Hepatocyte (in vitro differentiated cells): ENCODE data around the gene CASR. TPM values are rescaled to one million over a fixed set of nuclear protein-coding genes. Genes with fewer than 3 reads are reported as not detected.

Experiments used
- DNase-seq: peaks from one replicate; pipeline ENCODE4 v3.0.0-alpha.2; 2016; ENCODE audit warnings: low spot score
- H2AFZ ChIP-seq: fragments of 200-600 bp; sonication (generic); 2 replicates; pipeline ENCODE4 v1.6.0; 2016; ENCODE audit warnings: antibody characterized with exemption, mild to moderate bottlenecking
- H3K27ac ChIP-seq: fragments of 200-600 bp; sonication (generic); 2 replicates; pipeline ENCODE4 v1.5.1; 2016; ENCODE audit warnings: mild to moderate bottlenecking
- H3K27me3 ChIP-seq: fragments of 200-600 bp; sonication (generic); 2 replicates; pipeline ENCODE4 v1.6.1; 2016
- H3K36me3 ChIP-seq: fragments of 200-600 bp; sonication (generic); replicated peaks from 2 replicates; pipeline ENCODE4 v1.5.1; 2016; ENCODE audit warnings: low read depth; ENCODE audit not compliant: insufficient read depth
- H3K4me1 ChIP-seq: fragments of 200-600 bp; sonication (generic); 2 replicates; pipeline ENCODE4 v1.5.1; 2016; ENCODE audit warnings: mild to moderate bottlenecking, moderate library complexity; ENCODE audit not compliant: insufficient read depth
- H3K4me2 ChIP-seq: fragments of 200-600 bp; sonication (generic); 2 replicates; pipeline ENCODE4 v1.6.0; 2016
- H3K4me3 ChIP-seq: fragments of 200-600 bp; sonication (generic); 2 replicates; pipeline ENCODE4 v1.5.1; 2016; ENCODE audit warnings: mild to moderate bottlenecking
- H3K79me2 ChIP-seq: fragments of 200-600 bp; sonication (generic); 2 replicates; pipeline ENCODE4 v1.6.0; 2017; ENCODE audit warnings: mild to moderate bottlenecking
- H3K9me2 ChIP-seq: fragments of 200-600 bp; sonication (generic); replicated peaks from 2 replicates; pipeline ENCODE4 v1.6.0; 2017; ENCODE audit warnings: mild to moderate bottlenecking; ENCODE audit not compliant: insufficient read depth
- H3K9me3 ChIP-seq: fragments of 200-600 bp; sonication (generic); 2 replicates; pipeline ENCODE4 v1.5.1; 2016; ENCODE audit warnings: low read depth, mild to moderate bottlenecking
- H4K20me1 ChIP-seq: fragments of 200-600 bp; sonication (generic); 2 replicates; pipeline ENCODE4 v1.6.0; 2016; ENCODE audit warnings: mild to moderate bottlenecking; ENCODE audit not compliant: insufficient read depth, poor library complexity, severe bottlenecking
- CTCF ChIP-seq: fragments of 200-600 bp; sonication (generic); IDR thresholded peaks from 2 replicates; pipeline ENCODE4 v1.5.1; 2016; ENCODE audit warnings: antibody characterized with exemption, mild to moderate bottlenecking; ENCODE audit not compliant: poor library complexity
- EZH2 ChIP-seq: fragments of 200-600 bp; sonication (generic); IDR thresholded peaks from 2 replicates; pipeline ENCODE4 v1.6.1; 2016; ENCODE audit warnings: antibody characterized with exemption, mild to moderate bottlenecking, borderline replicate concordance
- EZH2phosphoT487 ChIP-seq: fragments of 200-600 bp; sonication (generic); IDR thresholded peaks from one replicate; pipeline ENCODE4 v1.6.1; 2018; ENCODE audit warnings: antibody characterized with exemption, mild to moderate bottlenecking, low read depth, moderate library complexity; ENCODE audit not compliant: unreplicated experiment, severe bottlenecking
- WGBS: methylation state at CpG from one replicate; pipeline ENCODE4 v1.1.6; 2016; ENCODE audit warnings: low lambda C conversion rate; ENCODE audit errors: missing lambda C conversion rate; 5-methylcytosine and 5-hydroxymethylcytosine counted together
- polyA plus RNA-seq: library from polyadenylated mRNA; unstranded; fragments of >200 nt; fragmentation: Nextera tagmentation; extraction: Ambion mirVana; gene quantifications from 2 replicates; pipeline ENCODE4 v1.2.1, GENCODE V29; 2016
- total RNA-seq: library from RNA; depleted of rRNA; stranded (reverse); fragments of >200 nt; gene quantifications from 2 replicates; pipeline ENCODE4 v1.2.3, GENCODE V29; 2014

Gene CASR
- total and polyA plus RNA-seq, 2 experiments from 2014 or later: 0.18 to 0.37 TPM

DNA sequence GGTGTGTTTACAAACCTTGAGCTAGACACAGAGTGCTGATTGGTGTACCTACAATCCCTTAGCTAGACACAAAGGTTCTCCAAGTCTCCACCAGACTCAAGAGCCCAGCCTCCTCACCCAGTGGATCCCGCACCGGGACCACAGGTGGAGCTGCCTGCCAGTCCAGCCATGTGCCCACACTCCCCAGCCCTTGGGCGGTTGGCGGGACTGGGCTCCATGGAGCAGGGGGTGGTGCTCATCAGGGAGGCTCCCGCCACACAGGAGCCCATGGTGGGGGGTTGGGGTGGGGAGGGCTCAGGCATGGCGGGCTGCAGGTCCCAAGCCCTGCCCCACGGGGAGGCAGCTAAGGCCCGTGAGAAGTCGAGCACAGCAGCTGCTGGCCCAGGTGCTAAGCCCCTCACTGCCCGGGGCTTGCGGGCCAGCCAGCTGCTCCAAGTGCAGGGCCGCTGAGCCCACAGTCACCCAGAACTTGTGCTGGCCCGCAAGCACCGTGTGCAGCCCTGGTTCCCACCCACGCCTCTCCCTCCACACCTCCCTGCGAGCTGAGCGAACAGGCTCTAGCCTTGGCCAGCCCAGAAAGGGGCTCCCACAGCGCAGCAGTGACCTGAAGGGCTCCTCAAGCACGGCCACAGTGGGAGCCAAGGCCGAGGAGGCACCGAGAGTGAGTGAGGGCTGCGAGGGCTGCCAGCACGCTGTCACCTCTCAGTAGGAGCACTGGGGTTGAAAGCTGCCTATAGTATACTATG lies 43.7 kb downstream of the CASR start:
- peaks cover 3% of the 10 kb centered on the region for H3K27me3 ChIP-seq
- no peak overlapping the region for H3K4me2 ChIP-seq
- DNase-seq: no peak
- H3K79me2 ChIP-seq: no peaks in the 10 kb centered on the region
- H3K9me2 ChIP-seq: no peaks in the 10 kb centered on the region
- no peak overlapping the region for H2AFZ ChIP-seq
- H3K4me3 ChIP-seq: no peak overlapping the region
- WGBS: 93% methylated on average over 13 of the region's 23 CpGs
- TF ChIP-seq EZH2phosphoT487: no peak
- no peak for TF ChIP-seq EZH2
- H3K36me3 ChIP-seq: no peaks in the 10 kb centered on the region
- no peaks in the 10 kb centered on the region for H3K4me1 ChIP-seq
- no peaks in the 10 kb centered on the region for H4K20me1 ChIP-seq
- no peaks in the 10 kb centered on the region for H3K9me3 ChIP-seq
- no peak overlapping the region for H3K27ac ChIP-seq

DNA sequence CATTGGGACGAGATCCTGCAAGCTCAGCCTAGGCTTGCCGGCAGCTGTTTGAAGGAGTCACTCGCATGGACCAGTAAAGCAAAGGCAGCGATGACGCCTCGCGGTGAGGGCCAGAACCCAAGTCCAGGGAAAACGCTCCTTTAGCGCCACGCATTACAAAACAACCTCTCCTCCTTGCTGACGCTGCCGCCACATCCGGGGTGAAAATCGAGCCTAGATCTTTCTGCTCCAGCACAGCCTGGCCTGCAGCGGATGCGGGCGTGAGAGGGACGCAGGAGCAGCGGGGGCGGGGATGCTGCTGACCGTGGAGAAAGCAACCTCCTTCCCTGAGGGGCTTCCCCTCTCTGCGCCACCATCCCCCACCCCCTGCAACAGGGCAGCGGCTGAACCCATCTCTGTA lies 46.7 kb downstream of the CASR start:
- H3K27me3 ChIP-seq: peaks cover 11% of the 10 kb centered on the region
- no peak overlapping the region for H3K27ac ChIP-seq
- no peaks in the 10 kb centered on the region for H3K4me1 ChIP-seq
- H4K20me1 ChIP-seq: no peaks in the 10 kb centered on the region
- TF ChIP-seq EZH2 (no peak), EZH2phosphoT487 (no peak), CTCF (no peak)
- no peak for DNase-seq
- WGBS: 89% methylated on average over 19 of the region's 23 CpGs
- no peaks in the 10 kb centered on the region for H3K36me3 ChIP-seq
- no peaks in the 10 kb centered on the region for H3K9me2 ChIP-seq
- no peak overlapping the region for H3K4me3 ChIP-seq
- H3K4me2 ChIP-seq: no peak overlapping the region
- no peaks in the 10 kb centered on the region for H3K9me3 ChIP-seq
- no peak overlapping the region for H2AFZ ChIP-seq
- no peaks in the 10 kb centered on the region for H3K79me2 ChIP-seq

DNA sequence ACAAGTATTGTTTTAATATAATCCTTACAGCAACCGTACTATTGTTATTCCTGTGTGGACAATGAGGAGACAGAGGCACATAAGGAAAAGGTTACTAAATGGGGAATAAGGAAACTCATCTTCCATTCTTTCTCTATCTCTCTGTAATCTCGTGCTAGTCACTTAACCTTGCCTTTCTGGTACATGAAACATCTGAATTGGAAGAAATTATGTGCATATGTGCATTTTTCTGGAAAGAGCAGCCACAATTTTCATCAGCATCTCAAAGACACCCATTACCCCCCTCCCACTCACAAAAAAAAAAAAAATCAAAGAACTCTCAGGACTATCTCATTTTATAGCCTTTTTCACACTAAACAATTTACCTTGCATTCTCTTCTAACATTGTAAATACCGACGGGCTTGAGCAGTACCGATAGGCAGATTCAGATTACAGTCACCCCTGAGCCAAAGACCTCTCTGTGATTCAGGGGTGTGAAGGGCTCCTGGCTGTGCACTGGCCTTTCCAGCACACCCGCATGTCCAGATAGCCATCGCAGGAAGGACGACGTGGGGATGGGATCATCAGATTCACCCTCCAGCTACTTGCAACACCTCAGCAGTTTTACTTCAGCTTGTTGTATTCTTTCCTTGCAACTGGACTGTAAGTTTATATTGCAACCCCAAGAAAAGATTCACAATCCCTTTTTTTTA lies 48.1 kb downstream of the CASR start:
- Histone ChIP-seq H3K4me2 (no peak overlapping the region), H3K79me2 (no peaks in the 10 kb centered on the region), H3K9me3 (no peaks in the 10 kb centered on the region), H3K36me3 (no peaks in the 10 kb centered on the region), H3K4me1 (no peaks in the 10 kb centered on the region), H4K20me1 (no peaks in the 10 kb centered on the region), H3K4me3 (no peak overlapping the region), H3K27me3 (peaks cover 13% of the 10 kb centered on the region), H2AFZ (no peak overlapping the region), H3K27ac (no peak overlapping the region), H3K9me2 (no peaks in the 10 kb centered on the region)
- TF ChIP-seq CTCF: no peak
- no peak for TF ChIP-seq EZH2
- no peak for TF ChIP-seq EZH2phosphoT487
- DNase-seq: no peak
- WGBS: 42% methylated on average over 9 of the region's 9 CpGs

- H3K27ac ChIP-seq: no peak overlapping the region
- 87% methylated on average over 4 of the region's 4 CpGs for WGBS
- no peak overlapping the region for H3K4me3 ChIP-seq
- H2AFZ ChIP-seq: no peak overlapping the region
- TF ChIP-seq EZH2phosphoT487 (no peak), EZH2 (no peak), CTCF (no peak)
- no peaks in the 10 kb centered on the region for H3K4me1 ChIP-seq
- no peaks in the 10 kb centered on the region for H3K79me2 ChIP-seq
- DNase-seq: no peak
- H3K4me2 ChIP-seq: no peak overlapping the region
- no peaks in the 10 kb centered on the region for H3K9me3 ChIP-seq
- peaks cover 13% of the 10 kb centered on the region for H3K27me3 ChIP-seq
- no peaks in the 10 kb centered on the region for H4K20me1 ChIP-seq
- H3K9me2 ChIP-seq: no peaks in the 10 kb centered on the region
- no peaks in the 10 kb centered on the region for H3K36me3 ChIP-seq
These were observed 49.0 kb downstream of the CASR start for GRCh38 chr3:122232485-122232884.
